Panc1 (cell line): Measurements from ENCODE around the gene CFAP299. TPM values are rescaled to one million over a fixed set of nuclear protein-coding genes. Genes with fewer than 3 reads are reported as not detected.

Experiments used
- ATAC-seq: fragments of 200-7000 bp; cut with Tn5 transposase; 2 replicates; pipeline ENCODE4 v1.9.1; 2020; ENCODE audit warnings: mild to moderate bottlenecking, moderate library complexity
- BruUV-seq: library from RNA; stranded (reverse); fragments of 400-500 nt; replicated peaks from 2 replicates; lab custom pipeline; 2021; lab: Mats Ljungman, UMichigan
- CTCF ChIA-PET: fragments of 300-600 bp; sonication (Branson Sonifier 250); formaldehyde crosslinking; loops from one replicate; lab custom pipeline; 2022; ENCODE audit warnings: antibody characterized with exemption; lab: Charles Lee
- POLR2A ChIA-PET: fragments of 300-600 bp; sonication (Branson Sonifier 250); formaldehyde crosslinking; loops from one replicate; lab custom pipeline; 2022; ENCODE audit warnings: antibody characterized with exemption; lab: Charles Lee
- DNase-seq: peaks from one replicate; pipeline ENCODE4 v3.0.0-alpha.2; 2010; ENCODE audit warnings: low read depth, low spot score
- H3K27ac ChIP-seq: 2 replicates; pipeline ENCODE4 v1.5.1; 2011; ENCODE audit warnings: mild to moderate bottlenecking, low read length, inconsistent platforms
- H3K27me3 ChIP-seq: fragments of 200-500 bp; sonication (Bioruptor generic); 2 replicates; pipeline ENCODE4 v1.6.0; 2014; ENCODE audit warnings: low read length, inconsistent platforms; ENCODE audit not compliant: control insufficient read depth, insufficient read depth
- H3K36me3 ChIP-seq: fragments of 200-500 bp; sonication (Bioruptor generic); 2 replicates; pipeline ENCODE4 v1.5.1; 2014; ENCODE audit warnings: inconsistent platforms, mild to moderate bottlenecking, low read length, moderate library complexity; ENCODE audit not compliant: control insufficient read depth, insufficient read depth
- H3K4me1 ChIP-seq: 2 replicates; pipeline ENCODE4 v1.5.1; 2011; ENCODE audit warnings: inconsistent platforms, mild to moderate bottlenecking, low read length, moderate library complexity; ENCODE audit not compliant: control insufficient read depth, insufficient read depth
- H3K4me3 ChIP-seq, 2 experiments: 2 replicates each; pipeline ENCODE4 v1.5.1; 2011 to 2012; ENCODE audit warnings: low read depth in 2 of 2, low read length in 2 of 2, mild to moderate bottlenecking in 2 of 2, inconsistent platforms in 1 of 2, moderate library complexity in 1 of 2
- H3K9me3 ChIP-seq: fragments of 200-500 bp; sonication (Bioruptor generic); 2 replicates; pipeline ENCODE4 v1.5.1; 2014; ENCODE audit warnings: low read depth, mild to moderate bottlenecking, inconsistent platforms, low read length, moderate library complexity; ENCODE audit not compliant: control insufficient read depth, insufficient read depth
- CTCF ChIP-seq: fragments of 450-650 bp; IDR thresholded peaks from 2 replicates; pipeline ENCODE4 v1.5.1; 2017; ENCODE audit warnings: mild to moderate bottlenecking
- POLR2AphosphoS5 ChIP-seq: IDR thresholded peaks from 2 replicates; pipeline ENCODE4 v1.6.1; 2012; ENCODE audit warnings: mild to moderate bottlenecking, low read depth, low read length, moderate library complexity
- SIN3A ChIP-seq: IDR thresholded peaks from 2 replicates; pipeline ENCODE4 v1.6.1; 2012; ENCODE audit warnings: low read depth, mild to moderate bottlenecking, low read length, moderate library complexity, borderline replicate concordance; ENCODE audit not compliant: insufficient read depth
- TCF7L2 ChIP-seq: IDR thresholded peaks from 2 replicates; pipeline ENCODE4 v1.6.1; 2011; ENCODE audit warnings: mild to moderate bottlenecking, low read depth, low read length, inconsistent platforms
- in situ Hi-C: cut with HindIII; loops from 2 replicates; pipeline ENCODE4 v1.10.0; 2016; ENCODE audit warnings: low sequenced_read_pairs, low pct_unique_long_range_greater_than_20kb
- intact Hi-C: fragments of 100-400 bp; cut with micrococcal nuclease; formaldehyde crosslinking; loops from one replicate; pipeline ENCODE4 v1.10.0; 2022; ENCODE audit not compliant: unreplicated experiment
- total RNA-seq: library from RNA; stranded (reverse); gene quantifications from one replicate; pipeline ENCODE4 v1.2.1, GENCODE V29; 2021; ENCODE audit not compliant: unreplicated experiment
- TF ChIP-seq, protein P1 (sequence below), 2 experiments: IDR thresholded peaks; 2 replicates each; pipeline ENCODE4 v1.6.1; 2011 to 2012; ENCODE audit warnings: low read depth in 2 of 2, control low read depth in 1 of 2, low read length in 1 of 2, mild to moderate bottlenecking in 1 of 2, moderate library complexity in 1 of 2; ENCODE audit not compliant: insufficient read depth in 1 of 2

Gene CFAP299
- total RNA-seq, 1 experiment from 2014 or later = not detected

GRCh38 chr4:80462621-80463091, 127.1 kb downstream of the CFAP299 start:
- no peaks in the 10 kb centered on the region for H3K27me3 ChIP-seq
- no peaks in the 10 kb centered on the region for H3K4me1 ChIP-seq
- in situ Hi-C loops (no loop called here), intact Hi-C loops (no loop called here)
- H3K36me3 ChIP-seq = no peaks in the 10 kb centered on the region
- no peaks in the 10 kb centered on the region for H3K9me3 ChIP-seq
- TF ChIP-seq, protein P1, sequence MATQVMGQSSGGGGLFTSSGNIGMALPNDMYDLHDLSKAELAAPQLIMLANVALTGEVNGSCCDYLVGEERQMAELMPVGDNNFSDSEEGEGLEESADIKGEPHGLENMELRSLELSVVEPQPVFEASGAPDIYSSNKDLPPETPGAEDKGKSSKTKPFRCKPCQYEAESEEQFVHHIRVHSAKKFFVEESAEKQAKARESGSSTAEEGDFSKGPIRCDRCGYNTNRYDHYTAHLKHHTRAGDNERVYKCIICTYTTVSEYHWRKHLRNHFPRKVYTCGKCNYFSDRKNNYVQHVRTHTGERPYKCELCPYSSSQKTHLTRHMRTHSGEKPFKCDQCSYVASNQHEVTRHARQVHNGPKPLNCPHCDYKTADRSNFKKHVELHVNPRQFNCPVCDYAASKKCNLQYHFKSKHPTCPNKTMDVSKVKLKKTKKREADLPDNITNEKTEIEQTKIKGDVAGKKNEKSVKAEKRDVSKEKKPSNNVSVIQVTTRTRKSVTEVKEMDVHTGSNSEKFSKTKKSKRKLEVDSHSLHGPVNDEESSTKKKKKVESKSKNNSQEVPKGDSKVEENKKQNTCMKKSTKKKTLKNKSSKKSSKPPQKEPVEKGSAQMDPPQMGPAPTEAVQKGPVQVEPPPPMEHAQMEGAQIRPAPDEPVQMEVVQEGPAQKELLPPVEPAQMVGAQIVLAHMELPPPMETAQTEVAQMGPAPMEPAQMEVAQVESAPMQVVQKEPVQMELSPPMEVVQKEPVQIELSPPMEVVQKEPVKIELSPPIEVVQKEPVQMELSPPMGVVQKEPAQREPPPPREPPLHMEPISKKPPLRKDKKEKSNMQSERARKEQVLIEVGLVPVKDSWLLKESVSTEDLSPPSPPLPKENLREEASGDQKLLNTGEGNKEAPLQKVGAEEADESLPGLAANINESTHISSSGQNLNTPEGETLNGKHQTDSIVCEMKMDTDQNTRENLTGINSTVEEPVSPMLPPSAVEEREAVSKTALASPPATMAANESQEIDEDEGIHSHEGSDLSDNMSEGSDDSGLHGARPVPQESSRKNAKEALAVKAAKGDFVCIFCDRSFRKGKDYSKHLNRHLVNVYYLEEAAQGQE (IDR thresholded peaks at IDR 0.05; ENCODE audit: insufficient read depth in 1 of 2, low read depth in 2 of 2, low read length in 1 of 2) = no peak
- TF ChIP-seq POLR2AphosphoS5 (no peak), TCF7L2 (no peak), SIN3A (no peak), CTCF (no peak)
- no peak overlapping the region for H3K4me3 ChIP-seq
- ChIA-PET POLR2A (no interaction called here), CTCF (no interaction called here)
- no TSS peak for BruUV-seq
- no peak overlapping the region for H3K27ac ChIP-seq
- DNase-seq (no peak), ATAC-seq (no peak)

DNA sequence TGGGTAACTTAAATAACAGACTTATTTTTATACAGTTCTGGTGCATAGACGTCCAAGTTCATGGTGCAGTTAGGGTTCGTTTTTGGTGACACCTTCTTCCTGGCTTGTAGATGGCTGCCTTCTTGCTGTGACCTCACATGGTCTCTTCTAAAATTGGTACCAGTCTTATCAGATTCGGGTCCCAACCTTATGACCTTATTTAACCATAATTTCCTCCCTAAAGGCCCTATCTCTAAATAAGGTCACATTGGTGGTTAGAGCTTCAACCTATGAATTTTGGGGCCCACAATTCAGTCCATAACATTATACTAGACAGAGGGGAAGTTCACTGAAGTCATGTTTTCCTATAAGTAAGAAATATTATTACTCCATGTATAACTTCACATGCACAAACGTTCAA, 128.0 kb downstream of the CFAP299 start:
- no peak overlapping the region for H3K4me3 ChIP-seq
- DNase-seq (no peak), ATAC-seq (no peak)
- in situ Hi-C loops = no loop called here
- POLR2A ChIA-PET = no interaction called here
- TF ChIP-seq TCF7L2 = no peak
- TF ChIP-seq POLR2AphosphoS5 = no peak
- TF ChIP-seq CTCF = no peak
- TF ChIP-seq, protein P1 (IDR thresholded peaks at IDR 0.05; ENCODE audit: insufficient read depth in 1 of 2, low read depth in 2 of 2, low read length in 1 of 2) = no peak
- TF ChIP-seq SIN3A = no peak
- CTCF ChIA-PET = no interaction called here
- no TSS peak for BruUV-seq
- H3K9me3 ChIP-seq = no peaks in the 10 kb centered on the region
- no peaks in the 10 kb centered on the region for H3K4me1 ChIP-seq
- intact Hi-C loops = no loop called here
- no peaks in the 10 kb centered on the region for H3K27me3 ChIP-seq
- H3K27ac ChIP-seq = no peak overlapping the region
- no peaks in the 10 kb centered on the region for H3K36me3 ChIP-seq
